Uterus (tissue), 4 donors: ENCODE data around the gene TLE6. TPM values are rescaled to one million over a fixed set of nuclear protein-coding genes. Genes with fewer than 3 reads are reported as not detected.
"Not testable (repeated sequence)": the region's sequence is repeated elsewhere in the genome, so short reads cannot be mapped to it uniquely, and the experiment has no call there.

Experiments used
- DNase-seq, 2 donors: peaks; one replicate each; pipeline ENCODE4 v3.0.0-alpha.2; 2019 to 2020
- H3K27ac ChIP-seq, 2 donors: fragments of 200-600 bp; sonication (generic); 1 replicate in 1 of 2; 2 replicates in 1 of 2; pipeline ENCODE4 v1.5.1; 2016 to 2018
- H3K27me3 ChIP-seq, 2 donors: fragments of 200-600 bp; sonication (generic); one replicate each; pipeline ENCODE4 v1.5.1; 2018 to 2019; ENCODE audit warnings: control low read depth in 1 of 2
- H3K36me3 ChIP-seq, 2 donors: fragments of 200-600 bp; sonication (generic); one replicate each; pipeline ENCODE4 v1.5.1; 2019; ENCODE audit warnings: control low read depth in 1 of 2
- H3K4me1 ChIP-seq, 2 donors: fragments of 200-600 bp; sonication (generic); one replicate each; pipeline ENCODE4 v1.5.1; 2018 to 2019; ENCODE audit warnings: control low read depth in 1 of 2
- H3K4me3 ChIP-seq, 2 donors: fragments of 200-600 bp; sonication (generic); 1 replicate in 1 of 2; 2 replicates in 1 of 2; pipeline ENCODE4 v1.5.1; 2018 to 2019; ENCODE audit warnings: mild to moderate bottlenecking in 1 of 2
- H3K9me3 ChIP-seq, 2 donors: fragments of 200-600 bp; sonication (generic); one replicate each; pipeline ENCODE4 v1.5.1; 2019; ENCODE audit warnings: control low read depth in 1 of 2
- POLR2A ChIP-seq, 2 donors: fragments of 450-650 bp; IDR thresholded peaks; one replicate each; pipeline ENCODE4 v1.6.1; 2016; ENCODE audit warnings: antibody characterized with exemption in 2 of 2, mild to moderate bottlenecking in 1 of 2, moderate library complexity in 1 of 2
- intact Hi-C: fragments of 100-400 bp; cut with DNase I; formaldehyde crosslinking; loops from one replicate; pipeline ENCODE4 v1.15.1; 2023; ENCODE audit warnings: low total_unique reads
- total RNA-seq, 4 donors: library from RNA; depleted of rRNA in 3 of 4; stranded (reverse); fragments of >200 nt in 3 of 4; gene quantifications; one replicate each; pipeline versions ENCODE4 v1.1.0 to v1.2.4, GENCODE V29; 2014 to 2023
- TF ChIP-seq, protein P1 (sequence below), 4 experiments: fragments of 200-600 bp in 2 of 4; fragments of 450-650 bp in 2 of 4; sonication (generic) in 2 of 4; IDR thresholded peaks; one replicate each; pipeline ENCODE4 v1.5.1; 2016 to 2019; ENCODE audit warnings: antibody characterized with exemption in 4 of 4, mild to moderate bottlenecking in 2 of 4, moderate library complexity in 1 of 4
- donor health status: DM: yes; HTN: yes; CAD: no.

TLE6 gene
- total RNA-seq, 4 donors from 2014 or later = 0.46 to 3.5 (median 1.1) TPM; not detected in 1

- Histone ChIP-seq H3K36me3 (no peaks in the 10 kb centered on the region), H3K4me1 (no peaks in the 10 kb centered on the region), H3K4me3 (no peak overlapping the region), H3K9me3 (no peaks in the 10 kb centered on the region), H3K27me3 (no peaks in the 10 kb centered on the region), H3K27ac (no peak overlapping the region)
- DNase-seq = no peak
- intact Hi-C loops = no loop called here
- no peak for TF ChIP-seq POLR2A (IDR thresholded peaks at IDR 0.05)
- TF ChIP-seq, protein P1, sequence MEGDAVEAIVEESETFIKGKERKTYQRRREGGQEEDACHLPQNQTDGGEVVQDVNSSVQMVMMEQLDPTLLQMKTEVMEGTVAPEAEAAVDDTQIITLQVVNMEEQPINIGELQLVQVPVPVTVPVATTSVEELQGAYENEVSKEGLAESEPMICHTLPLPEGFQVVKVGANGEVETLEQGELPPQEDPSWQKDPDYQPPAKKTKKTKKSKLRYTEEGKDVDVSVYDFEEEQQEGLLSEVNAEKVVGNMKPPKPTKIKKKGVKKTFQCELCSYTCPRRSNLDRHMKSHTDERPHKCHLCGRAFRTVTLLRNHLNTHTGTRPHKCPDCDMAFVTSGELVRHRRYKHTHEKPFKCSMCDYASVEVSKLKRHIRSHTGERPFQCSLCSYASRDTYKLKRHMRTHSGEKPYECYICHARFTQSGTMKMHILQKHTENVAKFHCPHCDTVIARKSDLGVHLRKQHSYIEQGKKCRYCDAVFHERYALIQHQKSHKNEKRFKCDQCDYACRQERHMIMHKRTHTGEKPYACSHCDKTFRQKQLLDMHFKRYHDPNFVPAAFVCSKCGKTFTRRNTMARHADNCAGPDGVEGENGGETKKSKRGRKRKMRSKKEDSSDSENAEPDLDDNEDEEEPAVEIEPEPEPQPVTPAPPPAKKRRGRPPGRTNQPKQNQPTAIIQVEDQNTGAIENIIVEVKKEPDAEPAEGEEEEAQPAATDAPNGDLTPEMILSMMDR (IDR thresholded peaks at IDR 0.05) = no peak
Measured at GRCh38 chr19:3008994-3009393, 31.6 kb downstream of the TLE6 start.

- Histone ChIP-seq H3K4me1 (no peaks in the 10 kb centered on the region), H3K9me3 (no peaks in the 10 kb centered on the region), H3K27ac (no peak overlapping the region), H3K27me3 (no peaks in the 10 kb centered on the region), H3K36me3 (no peaks in the 10 kb centered on the region), H3K4me3 (no peak overlapping the region)
- intact Hi-C loops = no loop called here
- DNase-seq = no peak
- TF ChIP-seq, protein P1 (IDR thresholded peaks at IDR 0.05) = no peak
- no peak for TF ChIP-seq POLR2A (IDR thresholded peaks at IDR 0.05)
Measured at GRCh38 chr19:3010871-3011270, 33.5 kb downstream of the TLE6 start.

- H3K36me3 ChIP-seq, H3K4me1 ChIP-seq, H3K27me3 ChIP-seq, H3K9me3 ChIP-seq, intact Hi-C loops, H3K27ac ChIP-seq, H3K4me3 ChIP-seq, DNase-seq: not testable (repeated sequence)
Measured at GRCh38 chr19:3012059-3012458, 34.7 kb downstream of the TLE6 start.

GRCh38 chr19:3012621-3013262 is 35.4 kb downstream of the TLE6 start:
- no peaks in the 10 kb centered on the region for H3K27me3 ChIP-seq
- no peak overlapping the region for H3K27ac ChIP-seq
- H3K36me3 ChIP-seq = no peaks in the 10 kb centered on the region
- no peak for DNase-seq
- TF ChIP-seq, protein P1 (IDR thresholded peaks at IDR 0.05) = no peak
- no peak for TF ChIP-seq POLR2A (IDR thresholded peaks at IDR 0.05)
- no peaks in the 10 kb centered on the region for H3K4me1 ChIP-seq
- no peaks in the 10 kb centered on the region for H3K9me3 ChIP-seq
- intact Hi-C loops = no loop called here
- no peak overlapping the region for H3K4me3 ChIP-seq

DNA sequence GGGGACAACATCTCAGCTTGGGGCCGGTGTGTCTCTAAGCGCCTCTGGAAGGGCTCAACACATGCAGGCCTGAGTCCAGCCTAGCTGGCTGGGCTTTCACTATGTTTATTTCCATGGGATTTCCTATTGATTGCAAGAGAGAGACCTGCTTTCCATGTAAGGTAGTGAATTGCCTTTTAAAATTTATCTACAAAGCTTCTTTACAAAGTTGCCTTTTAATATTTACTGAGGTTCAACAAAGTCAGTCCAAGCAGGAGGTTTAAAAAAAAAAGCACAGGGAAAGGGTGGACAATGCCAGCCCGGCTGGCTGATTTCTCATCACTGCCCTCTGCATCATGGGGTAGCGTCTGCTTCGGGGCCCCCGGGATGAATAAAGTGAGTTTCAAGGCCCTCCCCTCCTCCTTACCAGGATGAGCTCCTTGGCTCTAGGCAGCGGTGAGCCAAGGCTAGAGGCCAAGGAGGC is 35.9 kb downstream of the TLE6 start:
- H3K4me1 ChIP-seq = no peaks in the 10 kb centered on the region
- no peak for DNase-seq
- no peaks in the 10 kb centered on the region for H3K9me3 ChIP-seq
- intact Hi-C loops = no loop called here
- no peak overlapping the region for H3K27ac ChIP-seq
- no peak overlapping the region for H3K4me3 ChIP-seq
- no peak for TF ChIP-seq POLR2A (IDR thresholded peaks at IDR 0.05)
- TF ChIP-seq, protein P1 (IDR thresholded peaks at IDR 0.05) = no peak
- H3K27me3 ChIP-seq = no peaks in the 10 kb centered on the region
- no peaks in the 10 kb centered on the region for H3K36me3 ChIP-seq

- TF ChIP-seq, protein P1 (IDR thresholded peaks at IDR 0.05) = no peak
- no peak for TF ChIP-seq POLR2A (IDR thresholded peaks at IDR 0.05)
- H3K4me1 ChIP-seq = no peaks in the 10 kb centered on the region
- no peaks in the 10 kb centered on the region for H3K9me3 ChIP-seq
- H3K36me3 ChIP-seq = no peaks in the 10 kb centered on the region
- no peak overlapping the region for H3K4me3 ChIP-seq
- no peaks in the 10 kb centered on the region for H3K27me3 ChIP-seq
- no peak overlapping the region for H3K27ac ChIP-seq
- no peak for DNase-seq
- intact Hi-C loops = no loop called here
Measured at GRCh38 chr19:3014135-3014534, 36.8 kb downstream of the TLE6 start.
